NB4 (cell line): ENCODE data around the gene C4orf50.

Experiments used
- MYC ChIP-seq: IDR thresholded peaks from 2 replicates; pipeline ENCODE4 v1.6.1; 2011; ENCODE audit warnings: low read depth, low read length
- POLR2A ChIP-seq: IDR thresholded peaks from 2 replicates; pipeline ENCODE4 v1.6.1; 2011; ENCODE audit warnings: mild to moderate bottlenecking; ENCODE audit not compliant: insufficient read length; ENCODE audit errors: extremely low read depth
- TF ChIP-seq, protein P1 (sequence below): IDR thresholded peaks from one replicate; pipeline ENCODE4 v1.5.1; 2012; ENCODE audit warnings: low read depth, low read length
- TF ChIP-seq, protein P2 (sequence below): IDR thresholded peaks from 2 replicates; pipeline ENCODE4 v1.6.1; 2011; ENCODE audit warnings: low read depth, low read length

GRCh38 chr4:5863461-5864113 lies 154.6 kb downstream of the C4orf50 start:
- TF ChIP-seq, protein P1, sequence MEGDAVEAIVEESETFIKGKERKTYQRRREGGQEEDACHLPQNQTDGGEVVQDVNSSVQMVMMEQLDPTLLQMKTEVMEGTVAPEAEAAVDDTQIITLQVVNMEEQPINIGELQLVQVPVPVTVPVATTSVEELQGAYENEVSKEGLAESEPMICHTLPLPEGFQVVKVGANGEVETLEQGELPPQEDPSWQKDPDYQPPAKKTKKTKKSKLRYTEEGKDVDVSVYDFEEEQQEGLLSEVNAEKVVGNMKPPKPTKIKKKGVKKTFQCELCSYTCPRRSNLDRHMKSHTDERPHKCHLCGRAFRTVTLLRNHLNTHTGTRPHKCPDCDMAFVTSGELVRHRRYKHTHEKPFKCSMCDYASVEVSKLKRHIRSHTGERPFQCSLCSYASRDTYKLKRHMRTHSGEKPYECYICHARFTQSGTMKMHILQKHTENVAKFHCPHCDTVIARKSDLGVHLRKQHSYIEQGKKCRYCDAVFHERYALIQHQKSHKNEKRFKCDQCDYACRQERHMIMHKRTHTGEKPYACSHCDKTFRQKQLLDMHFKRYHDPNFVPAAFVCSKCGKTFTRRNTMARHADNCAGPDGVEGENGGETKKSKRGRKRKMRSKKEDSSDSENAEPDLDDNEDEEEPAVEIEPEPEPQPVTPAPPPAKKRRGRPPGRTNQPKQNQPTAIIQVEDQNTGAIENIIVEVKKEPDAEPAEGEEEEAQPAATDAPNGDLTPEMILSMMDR, result no peak
- no peak for TF ChIP-seq POLR2A
- TF ChIP-seq MYC, result no peak
- TF ChIP-seq, protein P2, sequence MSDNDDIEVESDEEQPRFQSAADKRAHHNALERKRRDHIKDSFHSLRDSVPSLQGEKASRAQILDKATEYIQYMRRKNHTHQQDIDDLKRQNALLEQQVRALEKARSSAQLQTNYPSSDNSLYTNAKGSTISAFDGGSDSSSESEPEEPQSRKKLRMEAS, result no peak
